ENCODE data around the gene MACROD2. TPM values are rescaled to one million over a fixed set of nuclear protein-coding genes. Genes with fewer than 3 reads are reported as not detected.

Gene MACROD2
- total RNA-seq, 1 donor = 0.81 TPM

DNA sequence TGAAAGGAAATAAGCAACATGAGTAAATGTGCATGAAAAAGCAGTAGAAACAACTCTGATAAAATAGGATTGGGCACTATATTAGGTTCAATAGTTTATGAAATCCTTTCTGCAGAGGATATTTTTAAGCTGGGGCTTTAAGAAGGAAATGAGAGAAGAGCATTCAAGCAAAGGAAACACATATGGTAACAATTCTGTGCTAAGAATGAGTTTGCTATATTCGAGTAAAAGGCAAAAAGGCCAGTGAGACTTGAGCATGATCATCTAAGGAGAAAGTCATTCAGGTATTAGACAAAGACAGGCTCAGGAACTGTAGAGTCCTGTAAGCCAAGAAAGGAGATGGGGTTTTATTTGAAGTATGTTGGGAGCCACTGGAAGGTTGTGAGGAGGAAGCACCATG is 729.2 kb downstream of the MACROD2 start:
- no peak for DNase-seq (ENCODE audit: low read depth in 2 of 3, low spot score in 2 of 3)

DNA sequence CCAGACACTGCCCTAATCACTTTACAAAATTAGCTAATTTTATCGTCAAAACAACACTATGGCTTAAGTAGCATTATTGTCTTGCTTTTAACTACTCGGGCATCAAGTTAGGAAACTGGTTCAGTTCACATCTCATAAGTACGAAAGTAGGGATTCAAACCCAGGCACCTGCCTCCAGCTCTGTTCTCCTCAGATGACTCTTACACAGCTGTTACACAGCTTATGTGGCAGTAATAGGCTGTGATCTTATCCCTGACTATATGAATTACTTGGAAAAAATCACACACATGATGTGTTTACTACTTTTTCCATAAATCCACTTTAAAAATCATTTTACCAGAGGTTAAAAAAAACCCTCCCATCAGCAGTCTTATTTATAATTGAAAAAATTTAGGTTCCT is 731.3 kb downstream of the MACROD2 start:
- DNase-seq (ENCODE audit: low read depth in 2 of 3, low spot score in 2 of 3) = no peak

DNA sequence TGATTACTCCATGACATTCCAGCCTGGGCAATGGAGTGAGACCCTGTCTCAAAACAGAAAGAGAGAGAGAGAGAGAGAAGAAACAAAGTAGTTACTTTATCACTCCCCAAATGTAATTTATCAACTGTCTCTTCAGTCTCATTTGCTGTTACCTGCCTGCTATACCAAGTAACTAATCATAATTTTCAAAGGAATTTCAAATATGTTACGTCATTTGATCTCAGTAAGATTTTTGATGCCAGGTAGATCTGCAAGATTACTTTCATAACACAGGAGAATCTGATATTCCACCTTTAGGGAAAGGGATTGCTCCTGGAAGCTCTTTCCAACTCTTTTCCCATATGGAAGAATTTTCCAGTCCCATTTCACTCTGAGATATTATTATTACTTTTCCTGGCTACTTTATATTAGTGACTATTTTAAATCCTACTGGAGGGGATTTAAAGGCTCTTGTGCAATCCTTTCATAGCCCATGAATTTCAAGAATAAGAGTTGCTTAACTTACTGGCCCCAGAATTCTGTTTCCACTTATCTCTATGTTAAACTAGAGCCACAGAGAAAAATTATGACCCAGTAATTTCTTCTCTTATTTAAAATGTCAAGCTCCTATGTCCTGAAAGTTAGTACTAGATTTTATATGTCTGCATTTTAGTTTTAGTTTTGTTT is 732.3 kb downstream of the MACROD2 start:
- DNase-seq (ENCODE audit: low read depth in 2 of 3, low spot score in 2 of 3) = no peak

DNA sequence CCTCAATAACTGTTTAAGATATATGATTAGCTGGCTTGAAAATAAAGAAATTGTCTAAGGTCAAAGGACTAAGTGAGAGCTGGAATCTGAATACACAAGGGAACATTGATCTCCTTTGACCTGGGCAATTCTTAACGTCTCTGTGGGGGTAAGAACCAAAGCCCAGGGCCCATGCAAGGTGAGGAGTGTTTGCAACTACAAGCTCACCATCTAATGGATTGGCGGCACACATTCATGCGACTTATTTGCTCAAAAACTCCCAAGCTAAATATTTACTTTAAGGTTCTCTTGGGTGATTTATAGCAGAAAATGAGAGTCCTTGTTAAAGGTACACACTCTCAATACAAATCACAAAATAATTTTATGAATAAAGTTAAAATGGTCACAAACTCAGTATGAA is 734.1 kb downstream of the MACROD2 start:
- no peak for DNase-seq (ENCODE audit: low read depth in 2 of 3, low spot score in 2 of 3)

DNA sequence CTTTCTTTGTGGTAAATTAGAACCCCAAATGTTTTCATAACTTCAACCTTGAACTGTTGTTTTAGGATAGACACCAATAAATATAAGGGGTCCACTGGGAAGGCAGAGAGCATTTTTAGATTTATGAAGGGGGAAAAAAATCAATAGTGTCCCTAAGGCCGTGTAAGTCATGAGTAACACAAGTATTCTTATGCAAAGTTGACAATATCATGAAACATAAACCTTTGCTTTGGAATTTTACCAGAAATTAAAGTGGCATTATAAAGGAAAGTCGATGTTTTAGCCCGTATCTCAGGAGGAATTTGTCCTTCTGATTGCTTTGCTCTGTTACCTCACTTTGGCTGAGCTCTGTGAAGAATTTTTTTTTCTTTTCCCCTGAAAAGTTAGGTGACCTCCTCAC is 737.0 kb downstream of the MACROD2 start:
- no peak for DNase-seq (ENCODE audit: low read depth in 2 of 3, low spot score in 2 of 3)

DNA sequence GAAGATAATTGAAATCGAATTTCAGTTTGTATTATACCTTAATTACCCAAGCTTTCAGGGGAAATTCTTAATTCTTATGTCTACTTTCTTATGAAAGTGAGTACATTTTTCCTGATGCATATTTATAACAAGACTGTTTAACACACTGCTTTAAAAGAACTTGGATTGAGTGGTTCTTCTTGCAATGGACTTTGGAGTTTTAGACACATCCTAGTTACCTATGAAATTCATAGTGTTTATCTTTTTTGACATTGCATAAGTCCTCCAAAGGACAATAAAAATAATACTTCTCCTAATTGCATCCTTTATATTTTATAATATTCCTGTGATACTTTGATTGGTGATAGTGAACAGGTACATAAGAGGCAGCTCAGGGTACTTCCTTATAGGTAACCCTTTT is 737.7 kb downstream of the MACROD2 start:
- DNase-seq (ENCODE audit: low read depth in 2 of 3, low spot score in 2 of 3) = no peak

DNA sequence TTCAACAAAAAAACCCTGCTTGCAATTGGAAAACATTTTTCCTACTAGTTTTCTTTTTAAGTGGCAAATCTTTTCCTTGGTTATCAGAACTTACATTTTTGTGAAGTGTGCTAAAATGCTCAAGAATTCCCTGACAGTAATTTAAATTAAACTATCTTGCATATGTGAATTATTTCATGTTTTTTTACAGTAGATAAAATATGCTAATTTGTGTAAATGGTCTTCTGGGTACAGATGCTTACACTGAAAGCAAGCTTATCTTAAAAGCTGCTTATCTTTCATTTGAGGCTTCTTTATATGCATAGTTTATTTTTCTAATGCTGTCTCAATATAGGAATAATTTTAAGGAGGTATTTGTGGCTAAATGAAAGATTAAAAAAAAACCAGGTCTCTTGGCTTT is 745.1 kb downstream of the MACROD2 start:
- DNase-seq (ENCODE audit: low read depth in 2 of 3, low spot score in 2 of 3) = no peak

DNA sequence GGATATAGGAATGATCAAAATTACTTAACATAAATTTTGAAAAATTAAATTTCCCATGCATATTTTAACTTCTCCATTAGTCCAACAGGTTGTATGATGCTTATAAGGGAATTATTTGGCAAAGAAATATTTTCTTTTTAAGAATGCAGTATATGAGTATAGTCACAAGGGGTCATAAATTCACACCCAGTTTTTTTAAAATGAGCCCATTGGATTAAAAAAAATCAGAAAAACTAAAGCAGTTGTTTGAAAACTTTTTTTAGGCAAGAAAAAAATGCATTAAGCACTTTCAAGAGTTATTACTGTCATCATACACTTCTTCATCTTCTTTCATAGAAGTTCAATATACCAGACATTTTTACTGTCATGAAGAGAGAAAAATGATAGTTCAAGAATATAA is 746.3 kb downstream of the MACROD2 start:
- no peak for DNase-seq (ENCODE audit: low read depth in 2 of 3, low spot score in 2 of 3)

DNA sequence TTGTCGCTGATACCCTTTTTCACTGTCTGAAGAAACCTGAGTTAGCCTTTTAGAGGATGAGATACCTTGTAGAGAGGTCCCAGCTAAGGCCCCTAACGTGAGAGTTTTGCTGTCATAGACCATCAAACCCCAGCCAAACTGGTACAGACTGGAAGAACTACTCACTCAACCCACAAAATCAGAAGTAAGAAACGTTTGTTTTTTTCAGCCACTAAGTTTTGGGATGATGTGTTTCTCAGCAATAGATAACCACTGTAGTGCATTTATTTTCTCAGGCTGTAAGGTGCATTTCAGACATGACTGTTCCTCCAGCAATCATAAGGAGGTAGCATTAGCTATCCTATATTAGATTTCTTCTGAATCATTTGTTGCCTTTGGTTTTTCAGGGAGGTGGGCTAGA is 749.4 kb downstream of the MACROD2 start:
- DNase-seq (ENCODE audit: low read depth in 2 of 3, low spot score in 2 of 3) = no peak

DNA sequence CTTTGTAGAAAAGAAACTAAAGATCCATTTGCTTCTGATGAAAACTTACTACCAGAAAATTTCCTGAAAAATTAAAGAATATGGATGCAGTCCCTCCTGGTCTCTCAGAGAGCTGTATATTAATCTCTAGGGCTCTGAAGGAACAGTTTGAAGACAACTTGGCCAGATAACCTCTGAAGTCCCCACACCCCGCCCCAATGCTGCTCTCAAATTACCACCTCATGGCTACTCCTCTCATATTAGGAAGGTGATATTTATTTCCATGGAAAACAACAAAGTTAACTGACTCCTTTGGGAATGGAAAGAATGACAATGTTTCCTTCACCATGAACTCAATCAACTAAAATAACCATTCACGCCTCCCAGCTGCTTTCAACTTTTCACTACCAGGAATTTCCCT is 750.5 kb downstream of the MACROD2 start:
- DNase-seq (ENCODE audit: low read depth in 2 of 3, low spot score in 2 of 3) = no peak

DNA sequence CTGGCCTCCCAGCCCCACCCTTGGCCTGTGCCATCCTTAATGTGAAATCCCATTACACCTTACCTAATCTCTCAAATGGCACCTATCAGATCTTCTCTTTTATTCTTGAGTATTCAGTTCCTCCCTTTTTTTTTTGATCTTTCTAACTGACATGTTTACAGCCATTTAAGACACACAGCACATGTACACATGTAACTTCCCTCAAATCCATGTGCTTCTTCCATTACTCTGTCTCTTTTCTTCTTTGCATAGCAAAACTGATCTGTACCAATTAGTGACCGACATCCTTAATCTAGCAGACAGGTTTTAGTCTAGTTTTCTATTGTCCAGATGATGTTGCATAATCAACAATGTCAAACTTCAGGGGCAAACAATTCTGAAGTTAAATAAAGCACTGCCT is 755.9 kb downstream of the MACROD2 start:
- no peak for DNase-seq (ENCODE audit: low read depth in 2 of 3, low spot score in 2 of 3)

DNA sequence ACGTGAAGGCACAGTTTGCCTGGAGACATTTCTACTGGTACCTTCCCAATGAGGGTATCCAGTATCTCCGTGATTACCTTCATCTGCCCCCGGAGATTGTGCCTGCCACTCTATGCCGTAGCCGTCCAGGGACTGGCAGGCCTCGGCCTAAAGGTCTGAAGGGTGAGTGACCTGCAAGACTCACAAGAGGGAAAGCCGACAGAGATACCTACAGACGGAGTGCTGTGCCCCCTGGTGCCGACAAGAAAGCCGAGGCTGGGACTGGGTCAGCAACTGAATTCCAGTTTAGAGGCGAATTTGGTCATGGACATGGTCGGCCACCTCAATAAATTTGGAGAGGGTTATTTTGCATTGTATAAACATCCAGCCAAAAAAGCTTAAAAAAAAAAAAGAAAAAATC is 762.4 kb downstream of the MACROD2 start:
- no peak for DNase-seq (ENCODE audit: low read depth in 2 of 3, low spot score in 2 of 3)

DNA sequence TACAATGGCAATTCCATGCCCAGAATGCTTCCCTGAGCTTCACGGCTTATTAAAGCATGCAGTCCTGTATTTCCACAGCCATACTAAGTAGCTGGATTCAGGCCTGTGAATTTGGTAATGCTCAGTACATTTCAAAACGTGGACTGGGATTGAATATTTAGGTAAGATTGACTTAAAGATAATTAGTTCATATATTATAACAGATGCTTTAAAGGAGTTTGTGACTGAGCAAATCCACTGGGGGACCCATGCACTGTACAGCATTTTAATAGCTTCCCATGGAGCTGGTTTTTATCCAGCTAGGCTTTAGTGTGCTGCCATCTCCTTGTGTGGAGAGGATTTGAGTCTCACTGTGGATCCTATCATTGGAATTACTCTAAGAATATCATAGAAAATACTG is 763.0 kb downstream of the MACROD2 start:
- DNase-seq (ENCODE audit: low read depth in 2 of 3, low spot score in 2 of 3) = no peak

DNA sequence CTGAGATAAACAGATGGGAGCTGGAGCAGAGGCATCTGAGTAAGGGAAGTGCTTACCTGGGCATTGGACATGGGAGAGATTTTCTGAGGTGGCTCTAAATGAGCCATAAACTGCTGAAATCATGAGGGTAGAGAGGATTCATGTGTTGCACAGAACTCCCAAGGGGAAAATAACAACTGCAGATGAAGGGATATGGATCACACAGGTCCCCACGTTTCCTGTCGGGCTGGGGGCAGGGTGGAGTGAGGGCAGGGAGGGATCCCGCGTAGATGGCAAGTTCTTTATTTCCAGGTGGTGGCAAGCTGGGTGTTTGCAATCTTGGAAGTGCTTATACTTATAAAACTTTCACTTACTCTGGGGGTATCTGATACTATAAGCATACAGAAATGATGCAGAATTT is 764.7 kb downstream of the MACROD2 start:
- no peak for DNase-seq (ENCODE audit: low read depth in 2 of 3, low spot score in 2 of 3)

DNA sequence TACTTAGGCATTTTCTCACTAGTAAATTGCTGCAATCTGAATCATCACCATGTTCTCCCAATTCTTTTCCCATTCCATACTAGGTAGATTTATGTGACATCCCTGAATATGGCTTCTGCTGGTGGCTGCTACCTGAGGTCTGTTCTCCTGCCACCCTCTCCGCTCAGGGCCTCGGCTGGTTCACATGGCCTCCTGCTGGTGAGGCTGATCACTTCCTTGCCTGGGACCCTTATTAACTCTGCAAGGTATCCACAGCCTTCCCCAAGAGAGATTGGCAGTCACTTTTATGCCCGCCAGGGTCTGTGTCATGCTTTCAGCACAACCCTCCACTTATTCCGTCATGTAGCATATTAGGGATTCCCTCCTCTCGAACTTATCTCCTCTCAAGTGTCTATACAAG is 766.6 kb downstream of the MACROD2 start:
- no peak for DNase-seq (ENCODE audit: low read depth in 2 of 3, low spot score in 2 of 3)

DNA sequence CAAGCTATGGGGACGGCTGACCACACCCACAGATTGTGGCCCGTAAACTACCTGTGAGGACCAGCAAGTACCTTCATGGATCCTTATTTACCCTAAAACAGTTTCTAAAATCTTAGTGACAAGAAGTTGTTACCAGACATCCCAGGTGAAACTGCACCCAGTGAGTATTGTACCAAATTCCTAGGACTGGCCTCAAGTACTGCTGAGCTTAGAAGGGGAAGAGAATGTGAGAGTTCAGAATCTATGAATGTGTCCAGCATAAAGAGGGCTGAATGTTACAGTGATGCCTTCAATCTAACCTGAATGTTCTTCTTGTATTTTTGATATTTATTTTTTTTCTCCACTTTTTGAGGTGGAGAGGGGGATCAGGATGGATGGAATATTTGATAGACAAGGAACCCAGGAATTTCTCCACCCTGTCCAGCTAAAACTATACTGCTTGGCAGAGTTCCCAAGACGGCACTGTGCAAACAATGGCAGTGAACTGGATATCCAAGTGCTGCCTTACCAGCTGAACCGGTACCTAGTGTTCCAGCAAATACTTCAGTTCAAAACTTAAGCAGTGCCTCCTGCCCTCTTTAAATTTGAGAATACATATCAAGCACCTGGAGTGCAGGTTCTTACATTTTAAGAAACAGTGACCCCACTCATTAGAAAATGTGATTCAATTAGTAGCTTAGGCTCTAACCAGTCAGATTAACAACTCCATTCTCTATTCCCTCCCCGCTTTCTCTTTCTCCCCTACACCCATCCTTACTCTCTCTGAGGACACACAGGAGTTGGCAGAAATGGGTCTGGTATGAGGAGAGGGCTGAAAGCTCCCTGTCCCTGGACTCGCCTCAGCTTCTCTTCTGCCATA is 769.4 kb downstream of the MACROD2 start:
- no peak for DNase-seq (ENCODE audit: low read depth in 2 of 3, low spot score in 2 of 3)

DNA sequence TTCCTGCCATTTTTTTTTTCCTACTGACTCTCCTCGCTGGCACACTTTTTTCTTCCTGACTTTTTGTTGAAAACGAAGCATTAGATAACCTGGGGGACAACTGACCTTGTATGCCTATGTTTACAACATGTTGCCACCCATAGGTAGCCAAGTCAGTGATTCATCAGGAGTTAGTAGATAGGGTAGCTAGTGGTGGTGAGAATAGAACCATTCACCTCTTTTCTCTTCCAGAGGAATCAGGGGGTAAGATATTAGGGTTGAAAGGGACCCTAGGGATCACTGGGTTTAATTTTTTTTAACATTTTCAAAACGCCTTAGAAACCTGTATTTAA is 770.0 kb downstream of the MACROD2 start:
- no peak for DNase-seq (ENCODE audit: low read depth in 2 of 3, low spot score in 2 of 3)

DNA sequence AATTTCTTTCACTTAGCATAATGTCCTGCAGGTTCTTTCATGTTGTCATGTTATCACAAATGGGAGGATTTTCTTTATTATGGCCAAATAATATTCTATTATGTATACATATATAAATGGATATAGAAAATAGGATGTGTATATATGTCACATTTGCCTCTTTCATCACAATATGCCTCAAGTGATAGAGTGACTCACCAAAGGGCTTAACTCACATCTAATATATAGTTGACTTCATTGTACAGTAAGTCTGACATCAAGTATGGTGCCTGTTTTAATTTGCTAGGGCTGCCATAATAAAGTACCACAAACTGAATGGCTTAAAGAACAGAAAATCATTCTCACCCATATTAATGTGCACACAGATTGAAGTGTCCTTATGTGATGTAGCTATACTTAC is 778.2 kb downstream of the MACROD2 start:
- DNase-seq (ENCODE audit: low read depth in 2 of 3, low spot score in 2 of 3) = no peak

DNA sequence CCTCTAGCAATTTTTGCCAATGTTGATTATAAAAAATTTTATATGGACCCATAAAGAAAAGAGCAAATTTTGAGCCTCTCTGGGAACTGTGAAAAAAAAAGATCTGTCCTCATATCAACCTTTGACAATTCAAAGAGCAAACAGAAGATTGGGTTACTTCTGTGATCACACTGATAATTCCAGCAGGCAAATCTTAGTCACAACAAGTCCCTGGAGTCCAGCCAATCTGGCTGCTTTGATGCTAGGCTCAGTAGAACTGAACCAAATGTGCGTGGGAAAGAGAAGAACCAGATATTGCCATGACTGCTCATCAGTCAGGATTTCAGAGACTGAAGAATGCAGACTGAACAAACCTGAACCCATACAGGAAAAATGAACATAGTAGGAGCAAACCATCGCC is 780.5 kb downstream of the MACROD2 start:
- no peak for DNase-seq (ENCODE audit: low read depth in 2 of 3, low spot score in 2 of 3)

DNA sequence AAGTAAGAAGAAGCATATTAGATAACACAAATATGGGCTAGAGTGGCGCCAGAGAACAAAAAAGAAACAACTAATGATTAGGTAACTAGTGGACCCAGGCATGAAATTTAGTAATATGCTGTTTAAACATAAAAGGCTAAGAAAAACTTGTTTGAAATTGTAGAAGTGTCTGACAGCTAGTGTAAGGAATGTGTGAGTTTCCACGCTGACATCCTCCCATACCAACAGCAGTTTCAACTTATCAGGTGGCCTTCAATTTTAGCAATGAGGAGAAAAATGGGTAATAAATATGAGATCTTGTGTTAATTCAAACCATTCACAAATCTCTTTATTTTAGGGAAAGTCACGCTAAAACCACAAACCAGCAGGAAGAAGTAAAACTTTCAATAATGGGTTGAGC is 782.3 kb downstream of the MACROD2 start:
- no peak for DNase-seq (ENCODE audit: low read depth in 2 of 3, low spot score in 2 of 3)

DNA sequence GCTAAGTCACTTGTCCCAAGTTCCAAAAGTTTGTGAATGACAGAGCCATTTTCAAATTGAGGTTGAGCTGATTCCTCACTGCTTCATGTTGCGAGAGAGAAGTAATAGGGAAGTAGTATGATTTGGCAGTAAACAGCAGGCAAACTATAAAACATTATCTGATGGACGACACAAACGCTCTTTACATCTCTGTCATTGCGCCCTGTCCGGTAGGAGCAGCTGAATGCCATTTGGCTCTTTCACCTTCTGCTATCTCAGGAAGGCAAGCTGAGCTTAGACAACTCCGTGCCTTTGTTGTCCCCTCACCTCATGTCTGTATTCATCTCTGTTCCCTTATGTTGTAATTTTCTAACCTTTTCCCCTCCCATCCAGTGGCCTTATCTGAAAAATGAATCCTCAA is 782.8 kb downstream of the MACROD2 start:
- DNase-seq (ENCODE audit: low read depth in 2 of 3, low spot score in 2 of 3) = no peak

DNA sequence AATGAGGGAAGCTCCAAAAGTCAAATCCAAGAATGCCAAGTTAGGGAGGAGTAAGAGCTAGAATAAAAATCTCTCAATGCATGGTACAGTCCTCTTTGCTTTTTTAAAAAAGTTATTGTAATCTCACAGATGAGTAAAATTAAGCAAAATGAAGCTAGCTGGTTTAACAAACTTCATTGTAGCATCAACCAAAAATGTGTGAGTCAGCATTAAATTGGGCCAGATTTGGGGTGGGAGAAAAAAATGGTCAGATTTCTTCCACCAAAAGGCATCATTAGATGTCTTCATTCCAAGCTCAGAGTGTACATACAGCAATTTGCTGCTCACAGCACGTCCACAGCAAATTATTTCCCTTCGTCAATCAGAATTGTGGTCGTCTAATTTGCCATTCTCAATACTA is 783.6 kb downstream of the MACROD2 start:
- DNase-seq (ENCODE audit: low read depth in 2 of 3, low spot score in 2 of 3) = no peak

DNA sequence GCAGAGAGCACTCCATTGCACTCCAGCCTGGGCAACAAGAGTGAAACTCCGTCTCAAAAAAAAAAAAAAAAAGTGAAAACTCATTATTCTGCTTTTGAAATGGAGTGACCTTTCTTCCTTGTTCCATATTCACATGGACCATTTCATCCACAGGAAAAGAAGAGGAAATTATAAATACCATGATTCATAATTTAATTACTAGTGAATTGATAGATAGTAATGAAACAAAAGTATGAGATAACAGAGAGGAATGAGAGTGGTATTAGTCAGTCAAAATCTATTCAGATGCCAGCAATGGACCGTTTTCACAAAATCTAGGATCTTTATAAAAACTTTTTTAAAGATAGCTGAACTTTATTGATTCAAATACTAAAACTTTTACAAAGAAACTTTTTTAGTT is 785.2 kb downstream of the MACROD2 start:
- no peak for DNase-seq (ENCODE audit: low read depth in 2 of 3, low spot score in 2 of 3)

Data from hematopoietic multipotent progenitor cell (in vitro differentiated cells).